HG02981 (cell line): ENCODE results near the gene SELENOK.

Experiments
- ATAC-seq: cut with Tn5 transposase; IDR thresholded peaks from one replicate; pipeline ENCODE4 v1.9.1; 2021; ENCODE audit warnings: mild to moderate bottlenecking, moderate library complexity; ENCODE audit not compliant: unreplicated experiment

SELENOK gene

DNA sequence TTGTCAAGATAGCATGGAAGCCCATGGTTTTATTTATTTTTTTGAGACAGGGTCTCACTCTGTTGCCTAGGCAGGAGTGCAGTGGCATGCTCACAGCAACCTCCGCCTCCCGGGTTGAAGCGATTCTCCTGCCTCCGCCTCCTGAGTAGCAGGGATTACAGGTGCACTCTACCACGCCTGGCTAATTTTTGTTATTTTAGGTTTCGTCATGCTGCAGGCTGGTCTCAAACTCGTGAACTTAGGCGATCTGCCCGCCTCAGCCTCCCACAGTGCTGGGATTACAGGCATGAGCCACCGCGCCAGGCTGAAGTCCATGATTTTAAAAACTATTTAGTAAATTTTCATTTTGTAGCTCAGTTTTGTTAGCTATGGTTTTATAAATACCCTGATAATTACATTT is 7.0 kb downstream of the SELENOK start:
- ATAC-seq: no peak

DNA sequence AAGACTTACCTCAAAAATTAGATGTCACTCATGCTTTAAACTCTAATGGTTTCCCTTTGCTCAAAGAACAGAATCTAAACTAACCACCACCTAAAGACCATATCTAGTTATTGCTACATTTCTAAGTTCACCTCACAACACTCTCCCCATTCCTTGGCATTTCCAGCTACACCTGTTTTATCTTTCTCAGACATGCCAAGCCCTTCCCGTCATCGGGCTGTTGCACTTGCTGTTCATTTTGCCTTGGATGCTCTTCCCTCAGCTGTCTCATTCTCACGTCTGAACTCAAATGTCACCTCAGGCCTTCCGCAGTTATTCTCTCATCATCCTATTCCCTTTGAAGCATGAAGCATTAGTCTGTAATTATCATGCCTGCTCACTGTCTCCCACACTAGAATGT is 8.7 kb downstream of the SELENOK start:
- no peak for ATAC-seq

- peak; percentile 79 for ATAC-seq
Measured at GRCh38 chr3:53881691-53882593, 9.7 kb downstream of the SELENOK start, which contains the start of gene ACTR8. Gene ACTR8 (minus strand): TSS chr3:53882152. CDS start chr3:53882101, 51 bp downstream.

GRCh38 chr3:53880396-53881345 is 11.0 kb downstream of the SELENOK start:
- ATAC-seq: no peak

DNA sequence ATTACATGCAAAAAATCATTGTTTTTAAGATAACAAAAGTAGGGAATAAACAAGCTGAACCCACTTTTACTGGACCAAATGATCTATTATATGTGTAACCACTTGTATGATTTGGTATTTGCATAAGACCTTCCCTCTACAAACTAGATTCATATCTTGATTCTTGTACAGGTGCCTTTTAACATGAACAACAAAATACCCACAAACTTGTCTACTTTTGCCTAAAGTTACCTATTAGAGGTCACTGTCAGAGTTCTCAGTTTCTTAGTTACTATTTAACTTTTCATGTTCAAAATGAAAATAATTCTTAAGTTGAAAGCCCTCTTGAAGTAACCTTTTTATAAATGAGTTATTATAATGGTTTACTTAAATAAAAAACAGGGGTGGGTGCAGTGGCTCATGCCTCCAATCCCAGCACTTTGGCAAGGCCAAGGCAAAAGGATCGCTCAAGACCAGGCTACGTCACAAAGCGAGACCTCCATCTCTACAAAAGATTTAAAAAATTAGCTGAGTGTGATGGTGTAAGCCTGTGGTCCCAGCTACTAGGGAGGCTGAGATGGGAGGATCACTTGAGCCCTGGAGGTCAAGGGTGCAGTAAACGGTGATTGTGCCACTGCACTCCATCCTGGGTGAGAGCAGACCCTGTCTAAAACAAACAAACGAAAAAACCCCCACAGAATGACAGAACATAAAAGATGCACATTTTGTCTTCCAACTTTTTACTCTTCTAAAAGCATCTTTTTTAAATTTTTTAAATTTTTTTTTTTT is 25.7 kb downstream of the SELENOK start:
- ATAC-seq: peak; percentile 77

- no peak for ATAC-seq
Measured at GRCh38 chr3:53863145-53863544, 28.5 kb downstream of the SELENOK start.

DNA sequence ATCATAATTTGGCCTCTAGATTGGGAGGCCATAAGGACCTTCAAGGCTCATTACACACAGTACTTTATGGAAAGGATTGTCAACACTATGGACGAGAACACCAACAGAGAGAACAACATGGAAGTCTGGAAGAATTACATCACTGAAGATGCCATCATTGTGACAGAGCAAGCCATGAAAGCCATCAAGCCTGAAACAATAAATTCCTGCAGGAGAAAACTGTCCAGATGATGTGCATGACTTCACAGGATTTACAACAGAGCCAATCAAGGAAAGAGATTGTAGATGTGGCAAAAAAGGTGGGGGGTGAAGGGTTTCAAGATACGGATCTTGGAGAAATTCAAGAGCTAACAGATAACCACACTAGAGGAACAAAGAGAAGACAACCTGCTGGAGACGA is 29.4 kb downstream of the SELENOK start:
- no peak for ATAC-seq

- no peak for ATAC-seq
Measured at GRCh38 chr3:53860196-53860595, 31.5 kb downstream of the SELENOK start.

GRCh38 chr3:53859178-53859577 is 32.5 kb downstream of the SELENOK start:
- ATAC-seq: no peak

DNA sequence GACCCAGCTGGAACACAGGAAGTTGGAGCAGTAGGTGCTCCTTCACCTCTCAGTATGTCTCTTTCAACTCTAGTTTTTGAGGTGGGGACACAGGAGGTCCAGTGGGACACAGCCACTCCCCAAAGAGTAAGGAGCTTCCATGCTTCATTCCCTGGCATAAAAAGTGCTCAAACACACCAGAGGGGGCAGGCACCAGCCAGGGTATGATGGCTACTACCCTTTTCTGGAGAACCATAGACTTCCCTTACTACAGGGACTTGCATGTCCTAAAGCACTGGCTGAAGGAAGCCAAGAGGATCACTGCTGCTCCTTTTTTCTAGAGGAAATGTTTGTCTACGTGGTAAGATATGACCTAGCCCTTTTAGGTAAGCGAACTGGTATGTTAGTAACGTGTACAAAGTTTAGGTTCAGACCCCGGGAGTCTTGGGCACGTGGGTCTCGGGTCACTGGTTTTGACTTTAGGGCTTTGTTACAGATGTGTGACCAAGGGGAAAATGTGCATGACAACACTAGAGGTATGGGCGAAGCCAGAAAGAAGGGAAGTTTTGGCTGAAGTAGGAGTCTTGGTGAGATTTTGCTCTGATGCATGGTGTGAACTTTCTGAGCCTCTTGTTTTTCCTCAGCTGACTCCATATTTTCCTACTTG is 33.4 kb downstream of the SELENOK start:
- ATAC-seq: no peak

- no peak for ATAC-seq
Measured at GRCh38 chr3:53856964-53857363, 34.7 kb downstream of the SELENOK start.

DNA sequence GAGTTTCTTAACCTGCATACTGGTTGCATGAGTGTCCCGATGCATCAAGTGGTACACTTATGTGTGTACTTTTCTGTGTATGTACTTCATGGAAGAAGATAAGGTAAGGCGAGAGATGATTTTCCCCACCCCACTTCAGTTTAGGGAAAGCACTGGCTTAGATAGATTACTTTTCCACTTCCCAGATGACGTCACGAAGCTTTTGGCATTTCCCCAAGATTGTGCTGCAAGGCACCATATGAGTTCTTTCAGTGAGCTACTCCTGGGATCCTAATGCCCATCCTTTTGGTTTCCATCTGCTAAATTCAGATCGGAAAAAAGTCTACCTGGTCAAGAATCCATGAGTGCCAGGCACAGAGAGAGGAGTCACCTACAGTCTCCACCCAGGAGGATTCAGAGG is 40.8 kb downstream of the SELENOK start:
- ATAC-seq: no peak

GRCh38 chr3:53849916-53850315 is 41.7 kb downstream of the SELENOK start:
- ATAC-seq: no peak

DNA sequence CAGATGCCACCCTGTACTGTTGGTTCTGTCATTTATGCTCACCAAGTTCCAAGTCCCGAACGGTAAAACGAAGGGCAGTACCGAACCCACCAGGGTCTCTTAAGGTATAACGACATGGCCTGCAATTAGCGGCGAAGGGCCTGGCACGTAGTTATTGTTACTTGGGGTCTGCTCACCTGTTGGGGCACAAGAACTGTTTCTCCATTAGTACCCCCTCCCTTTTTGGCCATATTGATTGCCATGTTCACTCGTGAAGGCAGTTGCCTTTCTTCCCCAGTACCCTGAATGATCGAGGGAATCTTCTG is 44.9 kb downstream of the SELENOK start:
- ATAC-seq: no peak

GRCh38 chr3:53846134-53846850 is 45.4 kb downstream of the SELENOK start, which contains the start of the genes CHDH and IL17RB:
Gene CHDH (minus strand): TSS chr3:53846419. CDS start chr3:53824008, 22,411 bp downstream.
Gene IL17RB (plus strand): TSS chr3:53846568. CDS start chr3:53846589, 21 bp downstream.
- peak; percentile 35 for ATAC-seq

- ATAC-seq: no peak
Measured at GRCh38 chr3:53845881-53846133, 45.9 kb downstream of the SELENOK start.

GRCh38 chr3:53845103-53845880 is 46.4 kb downstream of the SELENOK start:
- ATAC-seq: peak; percentile 12

DNA sequence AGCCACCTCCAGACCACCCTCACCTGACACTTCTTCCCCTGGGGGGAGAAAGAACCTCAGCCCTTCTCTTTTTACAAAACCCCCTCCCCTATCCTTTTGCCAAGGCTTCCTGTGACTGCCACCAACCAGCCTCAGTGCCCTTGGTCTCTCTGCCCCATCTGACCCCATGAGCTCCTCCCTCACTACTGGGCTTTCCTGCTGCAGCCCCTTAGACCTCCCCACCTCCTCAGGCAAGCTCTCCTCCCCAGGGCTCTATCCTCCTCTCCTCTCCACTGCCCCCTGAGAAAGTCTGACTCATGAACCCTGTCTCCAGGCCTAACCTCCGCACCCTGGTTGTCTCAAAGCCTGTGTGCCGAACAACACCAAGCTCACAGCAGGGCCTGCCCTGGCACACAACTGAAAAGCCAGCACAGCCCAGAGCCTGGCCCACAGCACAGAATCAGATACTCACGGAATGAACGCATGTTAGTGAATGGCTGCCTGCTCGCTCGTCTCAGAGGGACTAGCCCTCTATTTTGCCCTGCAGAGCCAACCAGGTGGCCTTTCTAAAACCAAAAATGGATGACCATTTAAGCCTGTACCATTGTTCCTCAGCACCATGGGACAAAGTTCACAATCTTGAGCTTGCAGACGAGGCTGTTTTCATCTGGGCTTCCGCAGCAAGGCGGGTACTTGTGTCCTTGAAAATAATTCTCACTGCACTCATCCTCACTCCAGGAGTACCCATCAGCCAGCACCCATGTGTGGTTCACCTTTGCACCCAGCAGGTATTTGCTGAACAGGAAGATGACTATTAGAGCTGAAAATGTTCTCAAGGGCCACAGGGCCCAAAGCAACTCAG is 47.2 kb downstream of the SELENOK start:
- no peak for ATAC-seq
